Activated CD4-positive, alpha-beta memory T cell treated with anti-CD3 and anti-CD28 coated beads, Interleukin-2, amount 10 ng/mL, durations not matched to agents 7 days and 5 days (primary cell): ENCODE results near the gene ZNF273. TPM values are rescaled to one million over a fixed set of nuclear protein-coding genes. Genes with fewer than 3 reads are reported as not detected.

Experiments
- CTCF ChIA-PET: fragments of 350-600 bp; sonication (Branson Sonifier 250); formaldehyde crosslinking; loops from one replicate; lab custom pipeline; 2021; ENCODE audit warnings: antibody characterized with exemption, inconsistent platforms; lab: Charles Lee
- POLR2A ChIA-PET: fragments of 350-600 bp; sonication (Branson Sonifier 250); formaldehyde crosslinking; loops from one replicate; lab custom pipeline; 2021; ENCODE audit warnings: antibody characterized with exemption; lab: Charles Lee
- DNase-seq: peaks from one replicate; pipeline ENCODE4 v3.0.0-alpha.2; 2020
- H3K27ac Mint-ChIP-seq: one replicate; pipeline ENCODE4 v1.8.0; 2021; ENCODE audit warnings: mild to moderate bottlenecking, mixed read lengths
- H3K27me3 Mint-ChIP-seq: one replicate; pipeline ENCODE4 v1.8.0; 2021; ENCODE audit warnings: mixed read lengths
- H3K36me3 Mint-ChIP-seq: one replicate; pipeline ENCODE4 v1.8.0; 2021; ENCODE audit warnings: low read depth, mixed read lengths
- H3K4me1 Mint-ChIP-seq: one replicate; pipeline ENCODE4 v1.8.0; 2021; ENCODE audit warnings: mixed read lengths
- H3K4me3 Mint-ChIP-seq: one replicate; pipeline ENCODE4 v1.8.0; 2021; ENCODE audit warnings: mild to moderate bottlenecking, mixed read lengths
- H3K9me3 Mint-ChIP-seq: one replicate; pipeline ENCODE4 v1.8.0; 2021; ENCODE audit warnings: mixed read lengths
- total RNA-seq, 2 experiments: library from RNA; stranded (reverse); gene quantifications; one replicate each; pipeline ENCODE4 v1.2.3, GENCODE V29; 2021

ZNF273 gene
- total RNA-seq, 2 experiments from 2014 or later, result 8.4 to 10.5 TPM

DNA sequence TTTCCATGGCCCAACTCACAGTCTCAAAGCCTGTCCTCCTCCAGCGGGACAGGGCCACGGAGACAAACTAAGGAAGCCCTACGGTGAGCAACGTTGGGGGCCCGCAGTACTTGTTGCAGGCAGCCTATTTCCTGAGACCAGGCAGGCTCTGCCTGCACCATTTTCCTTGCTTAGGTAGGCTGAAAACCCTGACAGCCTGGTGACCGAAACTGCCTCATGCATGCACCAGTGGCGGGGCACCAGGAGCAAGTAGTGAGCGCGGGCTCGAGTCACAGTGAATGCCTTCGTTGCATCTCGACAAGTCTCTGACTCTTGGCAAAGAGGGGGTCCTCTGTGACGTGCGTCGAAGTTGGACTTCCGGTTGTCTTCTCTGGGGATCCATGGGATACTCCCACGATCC lies 23.3 kb upstream of the ZNF273 start:
- POLR2A ChIA-PET, result no interaction called here
- DNase-seq, result peak; percentile 11
- Mint-ChIP-seq H3K4me3 (no peak overlapping the region), H3K9me3 (peaks cover 16% of the 10 kb centered on the region), H3K27me3 (peaks cover 20% of the 10 kb centered on the region), H3K4me1 (no peaks in the 10 kb centered on the region), H3K27ac (no peak overlapping the region), H3K36me3 (no peaks in the 10 kb centered on the region)
- CTCF ChIA-PET, result no interaction called here

GRCh38 chr7:64880322-64881297 lies 22.5 kb upstream of the ZNF273 start:
- peak; percentile 8 for DNase-seq
- CTCF ChIA-PET, result interaction anchor here (0.7 to 1.0 kb wide), 2 partner anchors 16 to 279 kb away, joined by 3 read pairs; no protein-coding TSS in a partner anchor

GRCh38 chr7:64881461-64882287 lies 21.4 kb upstream of the ZNF273 start:
- no peak overlapping the region for H3K27ac Mint-ChIP-seq
- ChIA-PET POLR2A (no interaction called here), CTCF (interaction anchor here (1.0 kb wide), 1 partner anchor 14 kb away, joined by 3 read pairs; no protein-coding TSS in a partner anchor)
- peaks cover 12% of the 10 kb centered on the region for H3K9me3 Mint-ChIP-seq
- no peaks in the 10 kb centered on the region for H3K36me3 Mint-ChIP-seq
- no peaks in the 10 kb centered on the region for H3K4me1 Mint-ChIP-seq
- H3K4me3 Mint-ChIP-seq, result no peak overlapping the region
- DNase-seq, result peak; percentile 9
- H3K27me3 Mint-ChIP-seq, result peaks cover 20% of the 10 kb centered on the region

More at GRCh38 chr7:64880322-64881297, 22.5 kb upstream of the ZNF273 start:
- H3K36me3 Mint-ChIP-seq, result no peaks in the 10 kb centered on the region
- H3K9me3 Mint-ChIP-seq, result peaks cover 12% of the 10 kb centered on the region
- POLR2A ChIA-PET, result no interaction called here
- peaks cover 20% of the 10 kb centered on the region for H3K27me3 Mint-ChIP-seq
- H3K4me3 Mint-ChIP-seq, result no peak overlapping the region
- H3K4me1 Mint-ChIP-seq, result no peaks in the 10 kb centered on the region
- H3K27ac Mint-ChIP-seq, result no peak overlapping the region

DNA sequence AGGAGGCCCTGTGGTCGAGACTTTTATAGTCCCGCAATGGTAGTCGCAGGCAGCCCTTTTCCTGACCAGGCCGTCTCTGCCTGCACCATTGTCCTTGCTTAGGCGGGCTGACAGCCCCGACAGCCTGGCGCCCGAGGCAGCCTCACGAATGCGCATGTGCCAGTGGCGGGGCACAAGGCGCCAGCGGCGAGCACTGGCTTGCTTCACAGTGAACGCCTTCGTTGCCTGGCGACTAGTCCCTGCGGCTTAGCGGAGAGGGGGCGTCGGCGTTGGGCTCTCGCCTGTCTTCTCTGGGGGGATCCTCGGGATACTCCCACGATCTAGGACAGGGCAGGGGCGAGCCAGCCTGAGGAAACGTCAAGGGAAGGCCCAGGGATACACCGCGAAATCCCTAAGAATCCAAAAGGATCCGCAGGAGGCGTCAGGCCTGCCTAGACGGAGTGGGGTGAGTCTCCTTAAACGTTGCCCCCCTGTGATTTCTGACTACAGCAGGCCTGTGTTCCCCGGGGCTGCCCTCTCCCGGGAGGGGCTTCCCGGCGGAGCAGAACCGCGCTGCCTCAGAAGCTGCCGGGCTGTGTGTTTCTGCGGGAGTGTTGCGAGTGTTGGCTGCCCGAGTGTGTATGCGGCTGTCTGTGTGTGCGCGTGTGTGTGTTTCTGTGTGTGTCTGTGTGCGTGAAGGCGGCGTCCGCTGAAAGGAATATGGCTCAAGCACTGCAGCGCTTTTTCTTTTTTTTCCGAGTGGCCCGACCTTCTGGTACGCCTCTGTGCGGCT lies 20.5 kb upstream of the ZNF273 start:
- POLR2A ChIA-PET, result no interaction called here
- CTCF ChIA-PET, result no interaction called here
- Mint-ChIP-seq H3K27ac (no peak overlapping the region), H3K36me3 (no peaks in the 10 kb centered on the region), H3K9me3 (peaks cover 12% of the 10 kb centered on the region), H3K27me3 (peaks cover 23% of the 10 kb centered on the region), H3K4me1 (no peaks in the 10 kb centered on the region), H3K4me3 (peak overlapping the region; percentile 32)
- peak; percentile 14 for DNase-seq

DNA sequence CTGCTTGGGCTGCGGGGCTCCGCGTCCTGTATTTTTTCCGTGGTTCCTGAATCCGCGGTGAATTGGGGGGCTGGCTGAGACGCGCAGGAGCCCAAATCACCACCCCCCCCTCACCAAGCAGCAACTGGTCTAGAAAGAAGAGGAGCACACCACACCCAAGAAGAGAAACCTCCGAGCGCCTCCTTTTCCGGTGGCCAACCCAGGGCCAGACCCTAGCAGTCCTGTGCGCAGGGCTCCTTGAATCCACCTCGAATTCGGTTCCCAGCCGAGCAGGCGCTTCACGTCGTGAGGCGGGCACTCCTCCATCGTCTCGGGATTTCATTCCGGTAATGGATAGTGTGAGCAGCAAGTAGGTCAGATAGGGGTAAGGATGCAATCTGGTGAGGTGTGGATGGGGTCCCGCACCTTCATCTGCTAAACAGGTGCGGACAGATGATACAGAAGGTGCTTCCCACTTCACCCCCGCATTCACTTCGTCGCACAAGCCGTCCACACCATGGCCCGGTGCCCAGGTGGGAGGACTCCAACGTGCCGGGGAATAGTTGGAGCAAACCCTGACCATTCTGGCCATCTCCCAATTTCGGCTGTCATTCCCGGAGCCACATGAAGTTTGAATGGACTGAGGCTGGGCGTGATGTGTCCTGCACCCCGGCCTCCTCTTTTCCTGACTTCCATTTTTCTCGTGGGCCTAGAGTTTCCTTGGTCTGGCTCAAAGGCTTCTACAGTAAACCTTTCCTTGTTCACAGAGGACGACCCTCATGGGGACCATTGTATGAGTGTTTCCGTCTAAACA lies 19.8 kb upstream of the ZNF273 start:
- CTCF ChIA-PET, result no interaction called here
- POLR2A ChIA-PET, result no interaction called here
- DNase-seq, result no peak
- Mint-ChIP-seq H3K9me3 (peaks cover 12% of the 10 kb centered on the region), H3K27me3 (peaks cover 27% of the 10 kb centered on the region), H3K36me3 (no peaks in the 10 kb centered on the region), H3K4me3 (no peak overlapping the region), H3K4me1 (peaks cover 4% of the 10 kb centered on the region), H3K27ac (no peak overlapping the region)

GRCh38 chr7:64884085-64884912 lies 18.8 kb upstream of the ZNF273 start:
- H3K4me1 Mint-ChIP-seq, result peaks cover 10% of the 10 kb centered on the region
- ChIA-PET CTCF (no interaction called here), POLR2A (no interaction called here)
- H3K36me3 Mint-ChIP-seq, result peaks cover 3% of the 10 kb centered on the region
- H3K4me3 Mint-ChIP-seq, result no peak overlapping the region
- peaks cover 8% of the 10 kb centered on the region for H3K9me3 Mint-ChIP-seq
- H3K27me3 Mint-ChIP-seq, result peaks cover 33% of the 10 kb centered on the region
- DNase-seq, result peak; percentile 5
- no peak overlapping the region for H3K27ac Mint-ChIP-seq

GRCh38 chr7:64884913-64885370 lies 18.1 kb upstream of the ZNF273 start:
- H3K4me1 Mint-ChIP-seq, result peaks cover 10% of the 10 kb centered on the region
- CTCF ChIA-PET, result no interaction called here

GRCh38 chr7:64885520-64886240 lies 17.4 kb upstream of the ZNF273 start:
- H3K27me3 Mint-ChIP-seq, result peaks cover 42% of the 10 kb centered on the region
- no peak overlapping the region for H3K27ac Mint-ChIP-seq
- peaks cover 8% of the 10 kb centered on the region for H3K9me3 Mint-ChIP-seq
- peaks cover 10% of the 10 kb centered on the region for H3K4me1 Mint-ChIP-seq
- ChIA-PET POLR2A (no interaction called here), CTCF (no interaction called here)
- DNase-seq, result peak; percentile 9
- H3K4me3 Mint-ChIP-seq, result no peak overlapping the region
- H3K36me3 Mint-ChIP-seq, result peaks cover 3% of the 10 kb centered on the region

More at GRCh38 chr7:64884913-64885370, 18.1 kb upstream of the ZNF273 start:
- no peak overlapping the region for H3K27ac Mint-ChIP-seq
- H3K36me3 Mint-ChIP-seq, result peaks cover 3% of the 10 kb centered on the region
- POLR2A ChIA-PET, result no interaction called here
- peaks cover 8% of the 10 kb centered on the region for H3K9me3 Mint-ChIP-seq
- peaks cover 36% of the 10 kb centered on the region for H3K27me3 Mint-ChIP-seq
- DNase-seq, result peak; percentile 7
- no peak overlapping the region for H3K4me3 Mint-ChIP-seq

DNA sequence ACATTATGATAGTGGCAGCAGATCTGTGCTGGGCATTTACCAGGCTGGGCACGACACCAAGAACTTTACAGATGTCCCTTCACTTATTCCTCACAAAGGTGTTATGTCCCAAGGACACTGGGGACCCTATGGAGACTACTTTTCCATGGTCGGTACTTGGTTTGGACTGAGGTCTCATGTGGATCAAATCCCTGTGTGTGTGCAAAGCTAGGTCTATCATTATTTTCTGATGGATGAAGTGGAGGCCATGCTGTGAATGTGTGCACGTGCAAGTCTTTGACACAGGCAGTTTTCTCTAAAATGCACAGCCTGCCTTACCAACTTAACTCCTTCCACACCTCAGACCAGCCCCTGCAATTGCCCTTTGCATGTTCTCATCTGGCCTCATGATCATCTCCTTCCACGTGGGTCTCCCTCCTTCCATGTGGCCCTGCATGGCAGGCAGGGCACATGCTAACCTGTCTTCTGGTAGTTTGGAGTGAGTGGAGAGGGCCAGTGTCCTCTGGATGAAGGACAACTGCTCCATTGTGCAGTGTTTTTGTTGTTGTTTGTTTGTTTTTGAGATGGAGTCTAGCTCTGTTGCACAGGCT lies 16.0 kb upstream of the ZNF273 start:
- Mint-ChIP-seq H3K4me3 (no peak overlapping the region), H3K4me1 (peaks cover 10% of the 10 kb centered on the region), H3K9me3 (peaks cover 4% of the 10 kb centered on the region), H3K27ac (no peak overlapping the region), H3K36me3 (peaks cover 3% of the 10 kb centered on the region), H3K27me3 (peaks cover 43% of the 10 kb centered on the region)
- no peak for DNase-seq
- CTCF ChIA-PET, result no interaction called here
- POLR2A ChIA-PET, result no interaction called here

- H3K36me3 Mint-ChIP-seq, result peaks cover 3% of the 10 kb centered on the region
- H3K4me1 Mint-ChIP-seq, result peaks cover 10% of the 10 kb centered on the region
- no peak overlapping the region for H3K27ac Mint-ChIP-seq
- H3K9me3 Mint-ChIP-seq, result peaks cover 4% of the 10 kb centered on the region
- peaks cover 42% of the 10 kb centered on the region for H3K27me3 Mint-ChIP-seq
- H3K4me3 Mint-ChIP-seq, result peak overlapping the region; percentile 69
- POLR2A ChIA-PET, result interaction anchor here (0.7 to 1.0 kb wide), 2 partner anchors 15 to 118 kb away, joined by 3 read pairs; partner anchors contain the start of gene ZNF273
- CTCF ChIA-PET, result interaction anchor here (1.4 kb wide), 1 partner anchor 94 kb away, joined by 4 read pairs; the partner anchor contains the start of gene ZNF138
- DNase-seq, result peak; percentile 36
Measured at GRCh38 chr7:64887756-64888508, 15.1 kb upstream of the ZNF273 start.
